ENCODE data around the gene EXT2.

Gene EXT2

GRCh38 chr11:44217432-44217831 is 122.0 kb downstream of the EXT2 start:
- in situ Hi-C loops (cut with MboI; ENCODE audit: low pct_unique_long_range_greater_than_20kb, low sequenced_read_pairs, unreplicated experiment) = no loop called here

DNA sequence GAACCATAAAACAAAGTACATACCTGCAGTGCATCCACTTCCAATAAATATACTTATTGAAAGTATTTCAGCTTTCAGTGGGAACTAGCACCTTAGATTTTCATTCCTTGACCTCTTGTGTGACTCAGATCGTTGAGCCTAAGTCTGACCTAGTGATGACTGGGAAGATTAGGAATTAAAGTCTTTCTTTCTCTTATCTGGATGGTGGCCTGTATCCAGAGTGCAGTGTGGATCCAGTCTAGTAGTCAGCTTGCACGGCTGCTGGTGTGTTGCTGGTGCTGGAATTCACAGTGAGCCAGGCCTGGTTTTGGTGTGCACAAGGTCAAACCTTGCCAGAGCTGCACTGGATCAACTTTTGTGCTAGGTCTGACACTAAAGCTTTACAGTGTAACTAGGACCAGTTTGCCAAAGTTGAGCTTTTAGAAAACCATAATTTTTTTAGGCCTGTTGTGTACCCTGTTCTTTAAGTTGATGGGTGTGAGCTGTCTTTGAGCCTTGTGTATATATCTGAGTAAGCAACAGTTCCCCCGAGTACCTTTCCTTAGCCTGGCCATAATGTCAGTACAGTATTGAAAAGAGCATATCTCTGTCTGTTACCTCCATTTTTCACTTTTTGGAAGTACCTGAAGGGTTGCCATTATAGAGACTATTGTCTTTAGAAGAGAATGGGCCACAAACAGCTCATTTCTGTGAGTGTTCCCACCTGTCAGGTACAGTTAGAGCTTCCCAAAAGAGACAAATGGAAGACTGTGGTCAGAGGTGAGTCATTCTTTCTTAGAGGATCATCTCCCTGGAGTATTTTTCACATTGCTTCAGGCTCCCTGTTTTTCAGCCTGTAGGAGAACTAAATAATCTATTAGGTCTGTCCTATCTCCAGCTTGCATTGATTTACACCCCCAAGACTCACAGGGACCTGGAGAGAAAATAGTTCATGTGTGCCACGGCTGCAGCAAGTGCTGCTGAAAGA is 124.6 kb downstream of the EXT2 start:
- DNase-seq (ENCODE audit: low spot score) = no peak
- in situ Hi-C loops (cut with MboI; ENCODE audit: low pct_unique_long_range_greater_than_20kb, low sequenced_read_pairs, unreplicated experiment) = no loop called here
- TF ChIP-seq, protein P1, sequence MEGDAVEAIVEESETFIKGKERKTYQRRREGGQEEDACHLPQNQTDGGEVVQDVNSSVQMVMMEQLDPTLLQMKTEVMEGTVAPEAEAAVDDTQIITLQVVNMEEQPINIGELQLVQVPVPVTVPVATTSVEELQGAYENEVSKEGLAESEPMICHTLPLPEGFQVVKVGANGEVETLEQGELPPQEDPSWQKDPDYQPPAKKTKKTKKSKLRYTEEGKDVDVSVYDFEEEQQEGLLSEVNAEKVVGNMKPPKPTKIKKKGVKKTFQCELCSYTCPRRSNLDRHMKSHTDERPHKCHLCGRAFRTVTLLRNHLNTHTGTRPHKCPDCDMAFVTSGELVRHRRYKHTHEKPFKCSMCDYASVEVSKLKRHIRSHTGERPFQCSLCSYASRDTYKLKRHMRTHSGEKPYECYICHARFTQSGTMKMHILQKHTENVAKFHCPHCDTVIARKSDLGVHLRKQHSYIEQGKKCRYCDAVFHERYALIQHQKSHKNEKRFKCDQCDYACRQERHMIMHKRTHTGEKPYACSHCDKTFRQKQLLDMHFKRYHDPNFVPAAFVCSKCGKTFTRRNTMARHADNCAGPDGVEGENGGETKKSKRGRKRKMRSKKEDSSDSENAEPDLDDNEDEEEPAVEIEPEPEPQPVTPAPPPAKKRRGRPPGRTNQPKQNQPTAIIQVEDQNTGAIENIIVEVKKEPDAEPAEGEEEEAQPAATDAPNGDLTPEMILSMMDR (IDR thresholded peaks at IDR 0.05; ENCODE audit: extremely low read depth, insufficient read depth, missing control alignments) = no peak

More at GRCh38 chr11:44217432-44217831, 122.0 kb downstream of the EXT2 start:
- no peak for DNase-seq (ENCODE audit: low spot score)
- TF ChIP-seq, protein P1 (IDR thresholded peaks at IDR 0.05; ENCODE audit: extremely low read depth, insufficient read depth, missing control alignments) = no peak

DNA sequence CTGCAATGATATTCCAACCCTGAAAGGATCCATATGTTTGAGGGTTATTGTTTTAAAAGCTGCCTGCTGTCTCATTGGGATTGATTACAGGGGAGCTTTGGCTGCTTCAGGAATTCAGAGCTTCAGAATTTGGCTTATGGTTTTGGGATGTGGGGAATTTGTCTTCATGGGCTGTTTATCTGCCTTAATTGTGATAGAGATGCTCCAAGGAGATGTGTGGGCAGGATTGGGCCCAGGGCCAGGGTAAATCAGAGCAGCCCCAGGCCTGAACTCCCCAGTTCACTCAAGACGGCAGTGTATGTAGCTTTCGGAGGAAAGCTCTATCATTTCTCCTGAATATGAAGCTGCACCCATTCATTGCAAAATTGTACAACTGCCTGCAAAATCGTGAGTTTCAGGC is 126.0 kb downstream of the EXT2 start:
- TF ChIP-seq, protein P1 (IDR thresholded peaks at IDR 0.05; ENCODE audit: extremely low read depth, insufficient read depth, missing control alignments) = no peak
- DNase-seq (ENCODE audit: low spot score) = no peak
- in situ Hi-C loops (cut with MboI; ENCODE audit: low pct_unique_long_range_greater_than_20kb, low sequenced_read_pairs, unreplicated experiment) = no loop called here

GRCh38 chr11:44221992-44222391 is 126.5 kb downstream of the EXT2 start:
- TF ChIP-seq, protein P1 (IDR thresholded peaks at IDR 0.05; ENCODE audit: extremely low read depth, insufficient read depth, missing control alignments) = no peak
- no peak for DNase-seq (ENCODE audit: low spot score)
- in situ Hi-C loops (cut with MboI; ENCODE audit: low pct_unique_long_range_greater_than_20kb, low sequenced_read_pairs, unreplicated experiment) = no loop called here

- TF ChIP-seq, protein P1 (IDR thresholded peaks at IDR 0.05; ENCODE audit: extremely low read depth, insufficient read depth, missing control alignments) = no peak
- in situ Hi-C loops (cut with MboI; ENCODE audit: low pct_unique_long_range_greater_than_20kb, low sequenced_read_pairs, unreplicated experiment) = no loop called here
- DNase-seq (ENCODE audit: low spot score) = no peak
Observed at GRCh38 chr11:44223238-44223637, 127.8 kb downstream of the EXT2 start.

GRCh38 chr11:44224867-44225501 is 129.5 kb downstream of the EXT2 start:
- no peak for DNase-seq (ENCODE audit: low spot score)
- in situ Hi-C loops (cut with MboI; ENCODE audit: low pct_unique_long_range_greater_than_20kb, low sequenced_read_pairs, unreplicated experiment) = no loop called here
- TF ChIP-seq, protein P1 (IDR thresholded peaks at IDR 0.05; ENCODE audit: extremely low read depth, insufficient read depth, missing control alignments) = no peak
